NCI-H2196 (cell line): ENCODE measurements around the gene MGRN1.
A peak's percentile ranks its signal among the peaks of the same experiment; 100 is the strongest.

Experiments used
- DNase-seq: peaks from one replicate; lab custom pipeline; 2025; ENCODE audit not compliant: unreplicated experiment; lab: John Stamatoyannopoulos, UW

MGRN1 gene

GRCh38 chr16:4673387-4674046, 48.9 kb downstream of the MGRN1 start:
- no peak for DNase-seq

DNA sequence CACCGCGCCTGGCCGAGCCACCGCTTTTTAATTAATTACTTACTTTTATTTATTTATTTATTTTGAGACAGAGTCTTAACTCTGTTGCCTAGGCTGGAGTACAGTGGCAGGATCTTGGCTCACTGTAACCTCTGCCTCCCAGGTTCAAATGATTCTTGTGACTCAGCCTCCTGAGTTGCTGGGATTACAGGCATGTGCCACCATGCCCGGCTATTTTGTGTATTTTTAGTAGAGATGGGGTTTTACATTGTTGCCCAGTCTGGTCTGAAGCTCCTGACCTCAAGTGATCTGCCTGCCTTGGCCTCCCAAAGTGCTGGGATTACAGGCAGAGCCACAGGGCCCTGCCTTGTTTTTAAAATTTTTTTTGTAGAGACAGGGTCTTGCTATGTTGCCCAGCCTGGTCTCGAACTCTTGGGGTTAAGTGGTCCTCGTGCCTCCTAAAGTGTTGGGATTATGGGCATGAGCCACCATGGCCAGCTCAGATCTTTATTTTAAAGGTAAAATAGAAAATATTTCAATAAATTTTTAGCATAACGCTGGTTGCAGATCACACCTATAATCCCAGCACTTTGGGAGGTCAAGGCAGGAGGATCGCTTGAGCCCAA, 50.4 kb downstream of the MGRN1 start:
- DNase-seq: no peak

- no peak for DNase-seq
Observed at GRCh38 chr16:4675864-4676786, 51.5 kb downstream of the MGRN1 start.

GRCh38 chr16:4676831-4677230, 52.2 kb downstream of the MGRN1 start:
- no peak for DNase-seq

DNA sequence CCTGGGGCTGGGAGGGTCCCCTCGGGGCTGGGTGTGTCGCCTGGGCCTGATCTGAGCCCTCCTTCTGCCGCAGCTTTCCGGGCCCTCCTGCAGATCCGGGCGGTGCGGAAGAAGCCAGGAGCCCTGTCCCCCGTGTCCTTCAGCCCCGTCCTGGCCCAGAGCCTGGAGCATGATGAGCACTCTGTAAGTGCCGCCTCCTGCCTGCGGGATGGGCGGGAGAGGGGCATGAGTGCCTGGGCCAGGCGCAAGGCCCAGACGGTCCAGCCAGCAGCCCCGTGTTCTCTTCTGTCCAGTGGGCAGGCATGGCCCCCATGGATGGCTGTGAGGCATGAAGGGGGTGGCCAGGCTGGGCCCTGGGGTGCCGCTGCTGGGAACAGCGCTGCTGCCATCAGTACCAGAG, 52.8 kb downstream of the MGRN1 start:
- no peak for DNase-seq

DNA sequence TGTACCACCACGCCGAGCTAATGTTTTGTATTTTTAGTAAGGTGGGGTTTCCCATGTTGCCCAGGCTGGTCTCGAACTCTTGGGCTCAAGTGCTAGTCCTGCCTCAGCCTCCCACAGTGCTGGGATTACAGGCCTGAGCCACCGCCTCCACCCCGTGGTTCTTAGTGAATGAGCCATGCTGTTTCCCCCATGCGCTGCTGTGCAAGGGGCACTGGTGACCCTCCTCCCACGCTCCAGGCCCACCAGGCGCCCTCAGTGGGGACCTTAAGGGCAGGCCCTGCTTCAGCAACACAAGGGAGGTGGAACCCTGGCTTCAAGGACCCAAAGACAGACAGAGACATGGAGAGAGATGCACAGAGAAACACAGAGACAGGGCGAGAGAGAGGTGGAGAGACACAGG, 53.4 kb downstream of the MGRN1 start:
- no peak for DNase-seq

- DNase-seq: no peak
Observed at GRCh38 chr16:4678596-4678995, 54.0 kb downstream of the MGRN1 start.

DNA sequence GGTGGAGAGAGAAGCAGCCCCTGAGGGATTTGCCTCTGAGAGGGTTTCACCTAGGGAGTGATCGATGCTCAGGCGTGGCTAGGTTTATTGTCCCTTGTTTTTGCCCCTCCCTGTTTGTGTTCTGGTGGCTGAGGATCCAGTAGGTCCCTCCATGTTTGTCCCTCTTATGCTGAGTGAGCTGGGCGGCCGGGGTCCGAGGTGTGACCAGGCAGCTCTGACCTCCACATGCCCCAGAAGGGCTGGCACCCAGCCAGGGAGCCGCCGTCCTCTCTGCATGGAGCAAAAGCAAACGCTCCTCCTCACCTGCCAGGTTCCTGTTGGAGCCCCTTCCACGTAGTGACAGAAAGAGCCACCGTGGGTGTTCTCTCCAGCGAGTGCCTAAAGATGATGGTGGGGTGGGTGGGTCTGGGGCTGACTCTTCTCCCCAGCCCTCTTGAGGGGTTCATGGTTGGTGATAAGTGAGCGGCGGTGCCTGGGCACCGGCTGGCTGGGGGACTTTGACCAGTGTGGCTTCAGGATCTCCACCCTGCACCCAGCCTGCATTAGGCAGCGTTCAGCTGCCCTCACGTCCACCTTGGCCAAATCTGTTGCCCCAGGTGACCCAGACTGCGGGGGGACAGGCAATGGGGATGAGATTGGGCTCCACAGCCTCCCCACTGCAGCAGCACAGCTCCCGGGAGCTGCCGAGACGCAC, 54.7 kb downstream of the MGRN1 start:
- peak; percentile 17 for DNase-seq

DNA sequence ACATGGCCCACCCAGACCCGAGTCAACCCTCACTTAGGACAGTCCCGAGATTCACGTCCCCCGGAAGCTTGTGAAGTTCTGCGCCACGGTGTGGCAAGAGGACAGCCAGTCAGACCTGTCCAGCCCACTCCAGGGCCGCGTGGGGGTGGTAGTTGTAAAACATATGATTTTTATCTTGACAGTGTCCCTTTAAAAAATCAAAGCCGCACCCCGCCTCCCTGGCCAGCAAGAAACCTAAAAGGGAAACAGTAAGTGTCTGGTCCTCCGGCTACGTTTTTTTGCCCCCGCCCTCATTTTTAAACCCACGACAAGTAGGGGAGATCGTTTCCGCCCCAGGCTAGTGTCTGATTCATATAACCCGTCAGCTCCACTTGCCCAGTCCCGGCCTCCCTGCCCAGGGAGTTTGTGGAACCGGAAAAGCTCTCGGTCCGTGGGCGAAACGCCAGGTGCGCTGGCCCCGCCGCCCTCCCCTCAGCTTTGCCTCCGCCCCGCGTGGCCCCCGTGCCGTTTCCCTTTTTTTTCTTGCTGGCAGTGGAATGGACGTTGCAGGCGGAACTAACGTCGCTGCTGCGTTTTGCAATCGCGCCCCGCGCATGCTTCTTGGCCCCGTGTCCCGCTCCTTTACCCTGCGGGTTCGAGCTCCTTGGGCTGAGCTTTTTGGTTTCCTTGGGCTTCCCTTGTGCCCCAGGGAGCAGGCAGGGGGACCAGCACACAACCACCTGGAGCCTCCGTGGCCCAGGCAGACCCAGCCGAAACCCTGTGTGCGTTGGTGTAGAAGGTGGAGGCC, 55.4 kb downstream of the MGRN1 start:
- no peak for DNase-seq

- no peak for DNase-seq
Observed at GRCh38 chr16:4680673-4681470, 56.2 kb downstream of the MGRN1 start.

- no peak for DNase-seq
Observed at GRCh38 chr16:4681471-4682083, 57.0 kb downstream of the MGRN1 start.

DNA sequence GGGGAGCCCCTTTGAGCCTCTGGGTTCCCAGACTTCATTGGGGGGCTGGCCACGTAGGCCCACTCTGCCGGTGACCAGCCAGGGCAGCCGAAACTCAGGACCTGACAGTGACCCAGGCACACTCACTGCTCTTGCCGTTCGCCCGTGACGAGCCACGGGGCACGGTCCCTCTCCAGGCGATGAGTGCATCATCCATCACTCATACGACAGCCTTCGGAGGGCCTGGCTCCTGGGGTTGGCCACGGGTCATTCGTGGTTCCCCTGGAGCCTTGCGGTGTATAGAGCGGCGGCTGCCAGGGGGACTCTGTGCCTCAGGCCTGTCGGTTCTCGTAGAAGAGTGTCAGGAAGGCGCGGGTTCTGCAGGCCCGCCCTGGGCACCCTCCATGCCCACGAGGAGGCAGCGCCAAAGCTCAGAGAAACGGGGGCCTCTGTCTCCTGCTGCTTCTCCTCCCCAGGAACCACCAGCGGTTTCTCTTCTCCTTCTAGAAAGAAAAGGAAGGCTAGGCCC, 57.5 kb downstream of the MGRN1 start:
- DNase-seq: no peak

DNA sequence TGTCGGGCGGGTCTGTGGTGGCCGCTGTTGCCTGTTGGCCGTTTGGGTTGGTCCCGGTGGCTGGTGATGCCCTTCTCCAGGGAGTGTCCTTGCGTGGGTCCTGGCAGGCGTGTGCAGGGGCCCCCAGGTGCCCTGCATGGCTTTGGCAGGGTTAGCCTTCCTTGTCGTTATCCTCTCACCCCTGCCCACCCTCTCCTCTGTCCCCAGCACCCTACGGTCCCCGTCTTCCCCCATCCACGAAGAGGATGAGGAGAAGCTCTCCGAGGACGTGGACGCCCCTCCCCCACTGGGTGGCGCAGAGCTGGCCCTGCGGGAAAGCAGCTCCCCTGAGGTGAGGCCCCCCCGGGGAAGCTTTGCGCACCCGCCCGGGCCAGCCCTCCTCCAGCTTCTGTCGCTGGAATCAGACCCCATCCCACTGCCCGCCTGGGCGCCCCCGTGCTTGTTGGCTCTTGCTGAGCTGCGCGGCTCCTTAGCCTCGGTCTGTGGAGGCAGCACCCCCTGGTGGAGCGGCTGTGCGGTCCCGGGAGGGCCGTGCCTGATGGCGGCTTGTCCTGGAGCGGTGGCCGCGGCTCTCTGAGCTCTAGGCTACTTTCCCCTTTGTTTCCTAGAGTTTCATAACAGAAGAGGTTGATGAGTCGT, 58.1 kb downstream of the MGRN1 start:
- DNase-seq: peak; percentile 28

DNA sequence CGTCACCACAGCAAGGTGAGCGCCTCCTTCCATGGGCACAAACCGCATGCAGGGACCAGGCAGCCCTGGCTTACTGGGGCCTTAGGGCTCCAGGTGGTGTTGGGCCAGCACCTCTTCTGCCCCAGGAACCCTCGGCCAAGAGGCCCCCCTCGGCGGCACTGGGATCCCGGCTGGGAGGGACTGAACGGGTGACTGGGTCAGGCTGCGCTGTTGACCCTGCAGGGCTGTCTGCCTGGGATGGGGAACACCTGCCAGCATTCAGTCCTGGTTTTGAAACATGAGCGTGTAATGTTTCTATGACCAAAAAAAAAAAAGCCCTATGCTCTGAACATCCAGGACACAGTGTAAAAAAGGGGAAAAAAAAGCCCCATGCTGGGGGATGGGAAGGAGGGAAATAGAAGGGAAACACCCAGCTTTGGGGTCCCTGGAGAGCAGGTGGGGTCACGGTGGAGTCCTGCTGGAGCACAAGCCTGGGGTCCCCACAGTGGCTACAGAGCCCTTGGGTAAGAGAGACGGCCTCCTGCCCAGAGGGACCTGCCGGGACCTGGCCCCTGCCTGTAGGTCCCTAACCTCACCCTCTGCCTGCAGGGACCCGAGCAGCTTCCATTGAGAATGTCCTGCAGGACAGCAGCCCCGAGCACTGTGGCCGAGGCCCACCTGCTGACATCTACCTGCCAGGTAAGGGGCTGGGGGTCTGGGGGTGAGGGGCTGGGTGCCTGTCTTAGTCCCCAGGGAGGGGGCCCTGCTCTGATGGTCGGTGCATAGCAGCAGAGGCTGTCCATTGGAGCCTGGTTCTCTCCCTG, 58.8 kb downstream of the MGRN1 start:
- no peak for DNase-seq

- no peak for DNase-seq
Observed at GRCh38 chr16:4684058-4684715, 59.6 kb downstream of the MGRN1 start.

DNA sequence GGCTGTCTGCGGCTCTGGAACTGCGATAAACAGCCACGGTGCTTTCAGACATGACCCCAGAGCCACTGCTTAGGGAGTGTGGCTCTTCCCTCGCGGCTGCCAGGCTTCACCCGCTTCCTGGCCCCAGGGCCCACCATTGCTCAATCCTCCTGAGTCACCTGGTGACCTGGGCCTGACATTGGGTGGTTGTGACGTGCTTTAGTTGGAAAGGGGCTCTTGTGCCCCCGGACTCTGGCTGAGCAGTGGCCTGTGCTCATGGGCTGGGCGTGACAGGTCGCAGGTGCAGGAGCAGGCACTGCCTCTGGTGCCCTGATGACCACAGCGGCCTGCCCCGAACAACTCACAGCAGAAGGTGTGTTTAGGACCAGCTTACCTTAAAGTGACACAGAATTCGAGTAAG, 60.1 kb downstream of the MGRN1 start:
- DNase-seq: no peak

- no peak for DNase-seq
Observed at GRCh38 chr16:4685292-4685691, 60.7 kb downstream of the MGRN1 start.
